Kidney (tissue), 14 donors: ENCODE measurements around the gene DUSP5. TPM values are rescaled to one million over a fixed set of nuclear protein-coding genes. Genes with fewer than 3 reads are reported as not detected.
A peak's percentile ranks its signal among the peaks of the same experiment; 100 is the strongest.

Experiments used
- DNase-seq, 5 donors: peaks; one replicate each; pipeline ENCODE4 v3.0.0-alpha.2; 2013 to 2020
- FAIRE-seq: peaks from 2 replicates; lab custom pipeline; 2012; peaks lifted over from hg19 to GRCh38; lab: Jason Lieb, UNC
- H3K27ac ChIP-seq, 2 donors: one replicate each; pipeline ENCODE4 v1.7.0; 2013; ENCODE audit warnings: low read depth in 2 of 2, low read length in 2 of 2, inconsistent platforms in 1 of 2
- H3K27me3 ChIP-seq: one replicate; pipeline ENCODE4 v1.7.1; 2013; ENCODE audit warnings: low read length, inconsistent platforms; ENCODE audit not compliant: control insufficient read depth, insufficient read depth
- H3K36me3 ChIP-seq, 3 donors: one replicate each; pipeline versions ENCODE4 v1.7.0 to v1.7.1; 2013; ENCODE audit warnings: low read length in 3 of 3, control low read depth in 1 of 3, inconsistent platforms in 1 of 3; ENCODE audit not compliant: insufficient read depth in 3 of 3, control insufficient read depth in 2 of 3
- H3K4me1 ChIP-seq, 3 donors: one replicate each; pipeline versions ENCODE4 v1.7.0 to v1.7.1; 2013; ENCODE audit warnings: low read length in 3 of 3, inconsistent platforms in 1 of 3, low read depth in 1 of 3; ENCODE audit not compliant: control insufficient read depth in 2 of 3, insufficient read depth in 2 of 3
- H3K4me3 ChIP-seq, 3 donors: one replicate each; pipeline versions ENCODE4 v1.7.0 to v1.8.1; 2013; ENCODE audit warnings: low read length in 3 of 3, control low read depth in 1 of 3, inconsistent platforms in 1 of 3
- H3K9ac ChIP-seq, 3 donors: one replicate each; pipeline versions ENCODE4 v1.7.0 to v1.7.1; 2013; ENCODE audit warnings: low read length in 3 of 3, control low read depth in 1 of 3, inconsistent platforms in 1 of 3
- H3K9me3 ChIP-seq, 3 donors: one replicate each; pipeline versions ENCODE4 v1.7.0 to v1.7.1; 2013; ENCODE audit warnings: low read length in 3 of 3, control low read depth in 1 of 3, inconsistent platforms in 1 of 3; ENCODE audit not compliant: control insufficient read depth in 2 of 3, insufficient read depth in 1 of 3
- CTCF ChIP-seq: IDR thresholded peaks from 3 replicates; pipeline ENCODE4 v1.5.1; 2012; ENCODE audit warnings: mild to moderate bottlenecking, moderate library complexity, borderline replicate concordance; ENCODE audit not compliant: insufficient read depth; ENCODE audit errors: extremely low read depth
- intact Hi-C: fragments of 100-400 bp; cut with DNase I; formaldehyde crosslinking; loops from one replicate; pipeline ENCODE4 v1.11.1; 2022
- polyA plus RNA-seq: library from polyadenylated mRNA; stranded (reverse); fragments of 350-450 nt; fragmentation: Illumina TruSeq; extraction: RNeasy Lipid Tissue Mini Kit (QIAGEN cat#74804); gene quantifications from one replicate; pipeline ENCODE4 v1.2.3, GENCODE V29; 2014; ENCODE audit warnings: low read depth, low replicate concordance; ENCODE audit not compliant: insufficient read depth
- total RNA-seq: library from RNA; stranded (reverse); fragmentation: NEBNext Ultra II Directional; extraction: Animal tissue kit (Norgen Biotek cat#: 25700); gene quantifications from one replicate; pipeline ENCODE4 v1.2.1, GENCODE V29; 2021
- donor health status: control.
- donor health status: control.
- donor health status: control.
- donor health status: control.
- donor health status: control.
- donor health status: DM: yes; HTN: yes; CAD: no.
- donor health status: Normal renal cell carcinoma (clear cell type).

DUSP5 gene
- total and polyA plus RNA-seq, 2 donors from 2014 or later, result 9.0 to 23.7 TPM

DNA sequence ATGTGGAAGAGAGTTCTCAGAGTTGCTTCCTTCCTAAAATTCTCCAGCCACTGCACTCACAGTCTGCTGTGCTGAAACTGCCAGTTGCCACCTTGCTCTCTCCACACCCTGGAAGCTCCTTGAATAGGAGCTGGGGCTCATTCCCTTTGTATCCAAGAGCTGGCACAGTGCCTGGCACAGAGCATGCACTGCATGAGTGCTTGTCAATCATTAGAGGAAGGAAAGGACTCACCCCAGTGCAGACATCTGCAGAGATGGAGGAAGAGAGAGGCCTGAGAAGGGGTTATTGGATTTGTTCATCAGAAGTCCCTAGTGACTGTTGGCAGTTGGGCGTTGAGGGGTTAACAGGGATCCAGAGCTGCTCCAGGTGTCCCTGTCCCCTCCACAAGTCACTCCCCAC is 41.7 kb upstream of the DUSP5 start:
- H3K4me3 ChIP-seq, result no peak overlapping the region
- H3K9ac ChIP-seq, result no peak overlapping the region
- peak in 1 of 5 donors; percentile 13 for DNase-seq
- H3K27ac ChIP-seq, result no peak overlapping the region
- peaks cover 0 to 12% (median 4%) of the 10 kb centered on the region in 3 donors for H3K4me1 ChIP-seq
- H3K27me3 ChIP-seq, result no peaks in the 10 kb centered on the region
- no peak for TF ChIP-seq CTCF
- no peaks in the 10 kb centered on the region for H3K9me3 ChIP-seq
- intact Hi-C loops, result no loop called here
- no peak for FAIRE-seq
- no peaks in the 10 kb centered on the region for H3K36me3 ChIP-seq

GRCh38 chr10:110456523-110457091 is 41.1 kb upstream of the DUSP5 start:
- intact Hi-C loops, result no loop called here
- FAIRE-seq (no peak), DNase-seq (peak in 1 of 5 donors; percentile 24)
- H3K36me3 ChIP-seq, result no peaks in the 10 kb centered on the region
- no peaks in the 10 kb centered on the region for H3K9me3 ChIP-seq
- H3K4me1 ChIP-seq, result peaks cover 0 to 12% (median 4%) of the 10 kb centered on the region in 3 donors
- H3K27ac ChIP-seq, result no peak overlapping the region
- TF ChIP-seq CTCF, result no peak
- no peak overlapping the region for H3K4me3 ChIP-seq
- H3K9ac ChIP-seq, result no peak overlapping the region
- no peaks in the 10 kb centered on the region for H3K27me3 ChIP-seq

DNA sequence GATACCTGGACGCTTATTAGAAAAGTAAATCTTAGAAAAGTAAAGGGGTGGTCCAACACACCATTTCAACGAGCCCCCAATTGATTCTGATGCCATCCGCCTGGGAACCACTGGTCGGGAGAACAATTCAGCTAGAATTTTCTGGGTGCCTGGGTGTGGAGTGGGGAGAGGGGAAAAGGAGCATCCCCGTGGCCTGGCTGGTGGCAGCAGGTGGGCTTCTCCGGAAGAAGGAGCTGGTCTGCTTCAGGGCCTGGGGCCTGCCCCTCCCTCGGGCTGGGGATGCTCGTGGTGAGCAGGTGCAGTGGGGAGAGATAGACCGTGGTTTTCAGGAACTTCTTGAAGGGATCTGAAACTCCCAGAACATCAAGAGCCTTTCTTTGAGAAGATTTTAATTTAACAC is 39.9 kb upstream of the DUSP5 start:
- H3K9ac ChIP-seq, result no peak overlapping the region
- no peak overlapping the region for H3K4me3 ChIP-seq
- DNase-seq, result no peak
- no peak for TF ChIP-seq CTCF
- H3K4me1 ChIP-seq, result peaks cover 4 to 12% (median 5%) of the 10 kb centered on the region in 3 donors
- FAIRE-seq, result no peak
- intact Hi-C loops, result no loop called here
- H3K27ac ChIP-seq, result no peak overlapping the region
- no peaks in the 10 kb centered on the region for H3K9me3 ChIP-seq
- no peaks in the 10 kb centered on the region for H3K27me3 ChIP-seq
- H3K36me3 ChIP-seq, result no peaks in the 10 kb centered on the region
